Caco-2 (cell line): Measurements from ENCODE around the gene PDE5A. TPM values are rescaled to one million over a fixed set of nuclear protein-coding genes. Genes with fewer than 3 reads are reported as not detected.

Source experiments
- BruUV-seq: library from RNA; stranded (reverse); fragments of 400-500 nt; replicated peaks from 2 replicates; lab custom pipeline; 2021; lab: Mats Ljungman, UMichigan
- CTCF ChIA-PET: fragments of 300-600 bp; sonication (Branson Sonifier 250); formaldehyde crosslinking; loops from one replicate; lab custom pipeline; 2022; ENCODE audit warnings: antibody characterized with exemption; lab: Charles Lee
- POLR2A ChIA-PET: fragments of 300-600 bp; sonication (Branson Sonifier 250); formaldehyde crosslinking; loops from one replicate; lab custom pipeline; 2022; ENCODE audit warnings: antibody characterized with exemption; lab: Charles Lee
- DNase-seq, 2 experiments: peaks; one replicate each; pipeline versions ENCODE4 v3.0.0 to v3.0.0-alpha.2; 2020 to 2022
- H3K27me3 ChIP-seq: replicated peaks from 2 replicates; pipeline ENCODE4 v1.6.0; 2011; ENCODE audit warnings: low read length; ENCODE audit not compliant: control insufficient read depth, insufficient read depth
- H3K36me3 ChIP-seq: 2 replicates; pipeline ENCODE4 v1.5.1; 2011; ENCODE audit warnings: low read length; ENCODE audit not compliant: control insufficient read depth, insufficient read depth
- H3K4me1 ChIP-seq: fragments of 250-450 bp; sonication (Bioruptor Pico); 2 replicates; pipeline ENCODE4 v1.5.1; 2020; ENCODE audit warnings: mild to moderate bottlenecking
- H3K4me3 ChIP-seq: 2 replicates; pipeline ENCODE4 v1.5.1; 2011; ENCODE audit warnings: low read depth, mild to moderate bottlenecking, control low read depth, low read length
- H3K9me3 ChIP-seq: fragments of 250-450 bp; sonication (Bioruptor Pico); 2 replicates; pipeline ENCODE4 v1.5.1; 2020; ENCODE audit warnings: mild to moderate bottlenecking, moderate library complexity
- H3K27ac Mint-ChIP-seq: one replicate; pipeline ENCODE4 v1.8.0; 2022; ENCODE audit warnings: mixed read lengths; ENCODE audit not compliant: unreplicated experiment
- H3K27me3 Mint-ChIP-seq: one replicate; pipeline ENCODE4 v1.8.0; 2022; ENCODE audit warnings: mixed read lengths; ENCODE audit not compliant: insufficient read depth, unreplicated experiment
- H3K36me3 Mint-ChIP-seq: one replicate; pipeline ENCODE4 v1.8.0; 2022; ENCODE audit warnings: mild to moderate bottlenecking, mixed read lengths; ENCODE audit not compliant: insufficient read depth, unreplicated experiment
- H3K4me1 Mint-ChIP-seq: one replicate; pipeline ENCODE4 v1.8.0; 2022; ENCODE audit warnings: low read depth, mixed read lengths; ENCODE audit not compliant: unreplicated experiment
- H3K4me3 Mint-ChIP-seq: one replicate; pipeline ENCODE4 v1.8.0; 2022; ENCODE audit warnings: mild to moderate bottlenecking, moderate library complexity, mixed read lengths; ENCODE audit not compliant: unreplicated experiment
- H3K9me3 Mint-ChIP-seq: one replicate; pipeline ENCODE4 v1.8.0; 2022; ENCODE audit warnings: mixed read lengths; ENCODE audit not compliant: unreplicated experiment
- intact Hi-C: fragments of 100-400 bp; cut with micrococcal nuclease; formaldehyde crosslinking; loops from one replicate; pipeline ENCODE4 v1.10.0; 2022; ENCODE audit not compliant: unreplicated experiment
- total RNA-seq: library from RNA; stranded (reverse); gene quantifications from 2 replicates; pipeline ENCODE4 v1.2.3, GENCODE V29; 2022
- TF ChIP-seq, protein P1 (sequence below), 2 experiments: fragments of 200-600 bp in 1 of 2; IDR thresholded peaks; 1 replicate in 1 of 2; 2 replicates in 1 of 2; pipeline versions ENCODE4 v1.5.1 to v1.8.0; 2011 to 2022; ENCODE audit warnings: antibody characterized with exemption in 1 of 2, control low read depth in 1 of 2, inconsistent platforms in 1 of 2, low read depth in 1 of 2, low read length in 1 of 2, mild to moderate bottlenecking in 1 of 2, moderate library complexity in 1 of 2; ENCODE audit not compliant: insufficient read depth in 1 of 2, severe bottlenecking in 1 of 2, unreplicated experiment in 1 of 2

The PDE5A gene
- total RNA-seq, 1 experiment from 2014 or later, result 7.9 TPM

DNA sequence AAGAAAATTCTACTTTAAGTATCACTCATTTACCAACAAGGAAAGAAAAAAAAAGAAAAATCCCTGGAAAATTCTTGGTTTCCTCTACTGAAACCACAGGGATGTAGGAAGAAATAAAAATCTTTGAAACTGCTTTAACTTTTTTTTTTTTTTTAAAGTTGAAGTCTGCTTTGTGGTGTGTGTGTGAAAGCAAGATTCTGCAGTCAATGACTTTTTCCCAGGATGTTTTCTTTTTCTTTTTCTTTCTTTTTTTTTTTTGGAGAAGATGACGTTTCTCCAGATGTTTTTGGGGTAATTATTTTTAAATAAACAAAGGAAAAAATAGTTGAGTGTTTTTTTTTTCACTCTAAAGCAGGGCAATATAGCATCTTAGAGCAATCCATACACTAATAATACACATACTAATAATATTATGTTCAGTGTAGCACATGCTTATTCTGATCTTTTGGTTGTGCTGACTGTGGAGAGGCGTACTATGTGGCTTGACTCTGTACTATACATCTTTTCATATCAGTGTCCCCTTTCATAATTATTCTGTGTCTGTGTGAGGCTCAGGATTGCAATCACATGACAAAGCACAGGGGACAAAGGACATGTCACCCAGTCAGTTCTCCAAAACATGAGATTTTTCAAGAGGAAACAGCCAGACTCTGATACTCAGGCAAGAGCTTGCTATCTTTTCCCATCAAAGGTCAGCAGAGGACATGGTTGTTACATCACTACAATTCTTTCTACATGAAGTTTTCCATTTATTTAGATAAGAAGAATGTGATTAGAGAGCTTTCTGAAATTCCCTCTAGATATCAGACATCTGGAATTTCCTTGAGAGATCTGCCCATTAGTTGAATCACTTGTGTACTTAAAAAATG, 111.0 kb downstream of the PDE5A start:
- POLR2A ChIA-PET, result interaction anchor here (0.5 kb wide), 1 partner anchor 14 kb away, joined by 4 read pairs; no protein-coding TSS in a partner anchor
- Histone ChIP-seq H3K27me3 (no peaks in the 10 kb centered on the region), H3K9me3 (no peaks in the 10 kb centered on the region), H3K36me3 (no peaks in the 10 kb centered on the region), H3K4me1 (peaks cover 37% of the 10 kb centered on the region), H3K4me3 (no peak overlapping the region)
- Mint-ChIP-seq H3K9me3 (no peaks in the 10 kb centered on the region), H3K27me3 (no peaks in the 10 kb centered on the region), H3K27ac (no peak overlapping the region), H3K4me1 (peaks cover 1% of the 10 kb centered on the region), H3K36me3 (peaks cover 4% of the 10 kb centered on the region), H3K4me3 (no peak overlapping the region)
- TF ChIP-seq, protein P1, sequence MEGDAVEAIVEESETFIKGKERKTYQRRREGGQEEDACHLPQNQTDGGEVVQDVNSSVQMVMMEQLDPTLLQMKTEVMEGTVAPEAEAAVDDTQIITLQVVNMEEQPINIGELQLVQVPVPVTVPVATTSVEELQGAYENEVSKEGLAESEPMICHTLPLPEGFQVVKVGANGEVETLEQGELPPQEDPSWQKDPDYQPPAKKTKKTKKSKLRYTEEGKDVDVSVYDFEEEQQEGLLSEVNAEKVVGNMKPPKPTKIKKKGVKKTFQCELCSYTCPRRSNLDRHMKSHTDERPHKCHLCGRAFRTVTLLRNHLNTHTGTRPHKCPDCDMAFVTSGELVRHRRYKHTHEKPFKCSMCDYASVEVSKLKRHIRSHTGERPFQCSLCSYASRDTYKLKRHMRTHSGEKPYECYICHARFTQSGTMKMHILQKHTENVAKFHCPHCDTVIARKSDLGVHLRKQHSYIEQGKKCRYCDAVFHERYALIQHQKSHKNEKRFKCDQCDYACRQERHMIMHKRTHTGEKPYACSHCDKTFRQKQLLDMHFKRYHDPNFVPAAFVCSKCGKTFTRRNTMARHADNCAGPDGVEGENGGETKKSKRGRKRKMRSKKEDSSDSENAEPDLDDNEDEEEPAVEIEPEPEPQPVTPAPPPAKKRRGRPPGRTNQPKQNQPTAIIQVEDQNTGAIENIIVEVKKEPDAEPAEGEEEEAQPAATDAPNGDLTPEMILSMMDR (IDR thresholded peaks at IDR 0.05; ENCODE audit: insufficient read depth in 1 of 2, low read depth in 1 of 2, low read length in 1 of 2, severe bottlenecking in 1 of 2, unreplicated experiment in 1 of 2), result no peak
- intact Hi-C loops, result no loop called here
- DNase-seq, result peak; percentile 28 to 42
- BruUV-seq, result no TSS peak
- CTCF ChIA-PET, result no interaction called here

DNA sequence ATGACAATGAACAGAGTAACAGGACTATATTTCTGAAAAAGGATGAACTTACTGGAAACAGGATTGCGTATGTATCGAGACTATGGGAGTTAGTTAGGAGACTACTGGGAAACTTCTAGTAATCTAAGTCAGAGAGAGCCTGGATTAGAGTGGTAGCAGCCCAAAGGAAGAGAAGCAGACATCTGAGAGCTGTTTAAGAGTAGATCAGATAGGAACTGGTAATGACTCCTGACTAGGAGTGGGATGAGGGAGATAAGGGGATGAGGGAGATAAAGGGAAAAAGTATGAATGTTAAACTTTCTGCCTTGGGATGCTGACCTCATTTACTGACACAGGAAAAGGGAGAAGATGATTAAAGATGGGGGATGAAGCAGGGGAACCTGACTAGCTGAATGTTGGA, 116.2 kb downstream of the PDE5A start:
- no peak for DNase-seq
- no peak overlapping the region for H3K4me3 ChIP-seq
- H3K4me1 ChIP-seq, result peaks cover 13% of the 10 kb centered on the region; the same call in 1 of the 2 replicates
- H3K9me3 ChIP-seq, result no peaks in the 10 kb centered on the region
- Mint-ChIP-seq H3K27ac (no peak overlapping the region), H3K36me3 (peaks cover 5% of the 10 kb centered on the region), H3K4me3 (no peak overlapping the region), H3K9me3 (no peaks in the 10 kb centered on the region), H3K27me3 (no peaks in the 10 kb centered on the region), H3K4me1 (peaks cover 7% of the 10 kb centered on the region)
- TF ChIP-seq, protein P1 (IDR thresholded peaks at IDR 0.05; ENCODE audit: insufficient read depth in 1 of 2, low read depth in 1 of 2, low read length in 1 of 2, severe bottlenecking in 1 of 2, unreplicated experiment in 1 of 2), result no peak
- POLR2A ChIA-PET, result no interaction called here
- no TSS peak for BruUV-seq
- intact Hi-C loops, result no loop called here
- H3K27me3 ChIP-seq, result no peaks in the 10 kb centered on the region
- CTCF ChIA-PET, result no interaction called here
- no peaks in the 10 kb centered on the region for H3K36me3 ChIP-seq

DNA sequence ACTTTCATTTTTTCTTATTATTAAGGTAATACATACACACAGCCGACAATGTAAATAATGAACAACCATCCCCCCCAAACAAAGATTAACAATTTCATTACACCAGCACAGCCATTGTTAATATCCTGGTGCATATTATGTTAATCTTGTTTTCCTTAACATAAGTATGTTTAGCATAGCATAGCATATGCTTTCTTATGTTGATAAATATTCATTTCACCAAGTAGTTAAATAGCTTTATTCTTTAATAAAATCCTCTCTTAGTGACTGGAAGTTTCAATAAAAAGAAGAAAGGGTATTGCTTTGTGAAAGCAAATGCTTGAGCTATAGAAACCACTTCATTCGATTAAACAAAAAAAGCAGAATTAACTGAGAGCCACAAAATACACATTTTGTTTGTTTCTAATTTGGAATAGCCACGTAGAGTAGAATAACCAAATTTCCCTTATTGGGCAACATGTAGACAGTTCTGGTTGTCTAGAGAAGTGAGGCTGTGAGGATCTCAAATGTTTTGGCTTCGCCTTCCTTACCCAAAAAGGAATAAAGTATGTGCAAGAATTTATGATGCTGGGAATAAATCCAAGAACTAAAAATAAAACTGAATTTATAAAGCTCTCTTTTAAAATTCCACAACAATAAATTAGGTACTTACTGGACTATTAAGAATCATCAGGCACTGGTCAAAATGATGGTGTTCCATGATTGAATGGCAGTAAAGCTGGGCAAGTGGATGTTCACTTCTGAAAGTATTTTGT, 118.0 kb downstream of the PDE5A start:
- Mint-ChIP-seq H3K27me3 (no peaks in the 10 kb centered on the region), H3K27ac (no peak overlapping the region), H3K36me3 (peaks cover 11% of the 10 kb centered on the region), H3K4me1 (peaks cover 7% of the 10 kb centered on the region), H3K4me3 (no peak overlapping the region), H3K9me3 (no peaks in the 10 kb centered on the region)
- POLR2A ChIA-PET, result no interaction called here
- Histone ChIP-seq H3K27me3 (no peaks in the 10 kb centered on the region), H3K36me3 (no peaks in the 10 kb centered on the region), H3K4me1 (0 out of 2 replicates have a peak, but pooled peaks cover 6% of the 10 kb centered on the region), H3K9me3 (no peaks in the 10 kb centered on the region), H3K4me3 (no peak overlapping the region)
- TF ChIP-seq, protein P1 (IDR thresholded peaks at IDR 0.05; ENCODE audit: insufficient read depth in 1 of 2, low read depth in 1 of 2, low read length in 1 of 2, severe bottlenecking in 1 of 2, unreplicated experiment in 1 of 2), result no peak
- CTCF ChIA-PET, result no interaction called here
- intact Hi-C loops, result no loop called here
- BruUV-seq, result no TSS peak
- no peak for DNase-seq
